Ectodermal cell (in vitro differentiated cells): ENCODE measurements around the gene SH2D3C.

Source experiments
- H3K27ac ChIP-seq: 2 replicates; pipeline ENCODE4 v1.7.0; 2013; ENCODE audit warnings: mild to moderate bottlenecking, low read depth, low read length; ENCODE audit not compliant: insufficient read depth, poor library complexity, severe bottlenecking
- H3K27me3 ChIP-seq: 2 replicates; pipeline ENCODE4 v1.7.0; 2013; ENCODE audit warnings: mild to moderate bottlenecking, low read length; ENCODE audit not compliant: insufficient read depth, control insufficient read depth, poor library complexity, severe bottlenecking
- H3K36me3 ChIP-seq: one replicate; pipeline ENCODE4 v1.7.0; 2013; ENCODE audit warnings: low read length; ENCODE audit not compliant: control insufficient read depth, insufficient read depth
- H3K4me1 ChIP-seq: one replicate; pipeline ENCODE4 v1.7.0; 2013; ENCODE audit warnings: low read length; ENCODE audit not compliant: control insufficient read depth, insufficient read depth
- H3K4me3 ChIP-seq: 2 replicates; pipeline ENCODE4 v1.7.0; 2013; ENCODE audit warnings: low read depth, low read length, control low read depth; ENCODE audit not compliant: insufficient read depth
- H3K9me3 ChIP-seq: 2 replicates; pipeline ENCODE4 v1.7.0; 2013; ENCODE audit warnings: mild to moderate bottlenecking, low read length, moderate library complexity; ENCODE audit not compliant: control insufficient read depth
- WGBS, 2 experiments: methylation state at CpG; one replicate each; pipeline ENCODE4 v1.1.7; 2013; ENCODE audit warnings: missing lambda C conversion rate in 2 of 2; 5-methylcytosine and 5-hydroxymethylcytosine counted together

The SH2D3C gene

DNA sequence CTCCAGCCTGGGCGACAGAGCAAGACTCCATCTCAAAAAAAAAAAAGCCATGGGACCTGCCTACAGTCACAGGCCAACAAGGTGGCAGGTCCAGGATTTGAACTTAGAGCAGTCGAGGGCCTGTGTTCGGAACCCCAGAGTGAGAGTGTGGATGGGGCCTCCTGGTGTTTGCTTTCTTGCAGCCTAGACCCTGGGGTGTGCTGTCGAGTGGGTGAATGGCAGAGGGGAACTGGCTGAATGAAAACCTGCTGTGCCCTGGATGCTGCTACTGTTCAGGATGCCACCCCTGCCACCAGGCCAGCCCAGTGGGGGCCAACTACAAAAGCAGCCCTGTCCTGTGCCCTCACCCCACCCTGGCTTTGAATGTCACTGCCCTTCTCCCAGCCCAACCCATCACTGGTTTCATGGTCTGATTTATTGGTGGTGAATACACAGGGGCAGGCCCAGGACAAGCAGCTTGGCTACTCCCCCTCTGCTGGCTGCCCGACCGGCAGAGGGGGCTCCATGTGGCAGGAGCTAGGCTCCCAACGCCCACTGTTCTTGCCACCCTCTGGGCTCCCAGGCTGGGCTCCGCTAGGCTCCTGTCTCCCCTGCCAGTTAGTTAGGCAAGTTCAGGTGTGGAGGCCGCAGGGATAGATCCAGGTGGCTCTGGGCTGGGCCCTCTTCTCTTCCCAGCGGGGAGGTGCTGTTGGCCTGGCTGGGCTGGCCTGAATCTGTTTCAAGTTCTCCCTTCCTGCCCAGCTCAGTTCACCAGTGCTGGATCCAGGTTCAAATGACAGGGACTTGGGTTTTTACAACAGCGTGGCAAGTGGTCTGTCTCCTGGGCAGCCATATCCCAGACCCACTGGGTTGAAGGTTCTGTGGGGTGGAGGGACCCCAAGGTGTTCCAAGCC is 36.4 kb upstream of the SH2D3C start:
- no peak overlapping the region for H3K27ac ChIP-seq
- no peaks in the 10 kb centered on the region for H3K27me3 ChIP-seq
- H3K4me1 ChIP-seq = peaks cover 3% of the 10 kb centered on the region
- no peaks in the 10 kb centered on the region for H3K9me3 ChIP-seq
- WGBS, 2 experiments = 92% methylated on average over 11 of the region's 11 CpGs
- no peak overlapping the region for H3K4me3 ChIP-seq
- peaks cover 10% of the 10 kb centered on the region for H3K36me3 ChIP-seq

DNA sequence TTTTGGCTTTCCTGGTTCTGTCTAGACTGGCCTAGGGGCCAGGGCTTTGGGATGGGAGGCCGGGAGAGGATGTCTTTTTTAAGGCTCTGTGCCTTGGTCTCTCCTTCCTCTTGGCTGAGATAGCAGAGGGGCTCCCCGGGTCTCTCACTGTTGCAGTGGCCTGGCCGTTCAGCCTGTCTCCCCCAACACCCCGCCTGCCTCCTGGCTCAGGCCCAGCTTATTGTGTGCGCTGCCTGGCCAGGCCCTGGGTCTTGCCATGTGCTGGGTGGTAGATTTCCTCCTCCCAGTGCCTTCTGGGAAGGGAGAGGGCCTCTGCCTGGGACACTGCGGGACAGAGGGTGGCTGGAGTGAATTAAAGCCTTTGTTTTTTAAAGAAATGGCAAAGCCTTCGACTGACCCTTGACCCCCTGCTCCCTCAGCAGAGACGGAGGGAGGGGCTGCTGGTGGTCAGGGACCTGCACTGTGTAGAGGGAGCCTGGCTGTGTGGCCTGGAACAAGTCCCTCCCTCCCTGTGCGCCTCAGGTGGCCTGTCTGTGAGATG is 35.3 kb upstream of the SH2D3C start:
- Histone ChIP-seq H3K4me1 (peaks cover 4% of the 10 kb centered on the region), H3K36me3 (peaks cover 10% of the 10 kb centered on the region), H3K4me3 (no peak overlapping the region), H3K9me3 (no peaks in the 10 kb centered on the region), H3K27ac (no peak overlapping the region), H3K27me3 (no peaks in the 10 kb centered on the region)
- WGBS, 2 experiments = 92% methylated on average over 9 of the region's 9 CpGs

DNA sequence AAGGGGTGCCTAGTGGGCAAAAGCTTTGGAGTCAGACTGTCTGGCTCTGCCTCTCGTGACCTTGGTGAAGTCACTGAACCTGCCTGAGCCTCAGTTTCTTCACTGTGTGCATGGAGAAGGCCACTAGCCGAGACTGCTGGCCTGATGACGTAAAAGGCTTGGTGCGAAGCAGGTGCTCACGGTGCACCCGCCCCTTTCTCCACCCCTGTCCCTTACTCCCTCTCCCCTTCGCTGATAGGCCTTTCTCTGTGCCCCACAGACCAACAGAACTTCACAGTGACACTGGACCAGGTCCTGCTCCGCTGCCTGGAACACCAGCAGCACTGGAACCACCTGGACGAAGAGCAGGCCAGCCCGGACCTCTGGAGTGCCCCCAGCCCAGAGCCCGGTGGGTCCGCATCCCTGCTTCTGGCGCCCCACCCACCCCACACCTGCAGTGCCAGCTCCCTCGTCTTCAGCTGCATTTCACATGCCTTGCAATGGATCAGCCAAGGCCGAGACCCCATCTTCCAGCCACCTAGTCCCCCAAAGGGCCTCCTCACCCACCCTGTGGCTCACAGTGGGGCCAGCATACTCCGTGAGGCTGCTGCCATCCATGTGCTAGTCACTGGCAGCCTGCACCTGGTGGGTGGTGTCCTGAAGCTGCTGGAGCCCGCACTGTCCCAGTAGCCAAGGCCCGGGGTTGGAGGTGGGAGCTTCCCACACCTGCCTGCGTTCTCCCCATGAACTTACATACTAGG is 34.6 kb upstream of the SH2D3C start:
- Histone ChIP-seq H3K4me1 (peaks cover 4% of the 10 kb centered on the region), H3K4me3 (no peak overlapping the region), H3K9me3 (no peaks in the 10 kb centered on the region), H3K27ac (no peak overlapping the region), H3K27me3 (no peaks in the 10 kb centered on the region), H3K36me3 (peaks cover 10% of the 10 kb centered on the region)
- WGBS, 2 experiments = 93 to 95% methylated on average over 19 of the region's 19 CpGs

DNA sequence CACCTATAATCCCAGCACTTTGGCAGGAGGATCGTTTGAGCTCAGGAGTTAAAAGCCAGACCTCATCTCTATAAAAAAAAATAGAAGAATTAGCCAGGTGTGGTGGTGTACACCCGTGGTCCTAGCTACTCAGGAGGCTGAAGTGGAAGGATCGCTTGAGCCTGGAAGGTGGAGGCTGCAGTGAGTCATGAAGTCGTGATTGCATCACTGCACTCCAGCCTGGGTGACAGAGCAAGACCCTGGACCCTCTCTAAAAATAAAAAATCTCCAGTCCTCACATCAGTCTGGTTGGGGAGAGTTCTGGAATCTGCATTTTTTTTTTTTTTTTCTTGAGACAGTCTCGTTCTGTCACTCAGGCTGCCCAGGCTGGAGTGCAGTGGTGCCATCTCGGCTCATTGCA is 33.5 kb upstream of the SH2D3C start:
- Histone ChIP-seq H3K36me3 (peaks cover 10% of the 10 kb centered on the region), H3K4me3 (no peak overlapping the region), H3K9me3 (no peaks in the 10 kb centered on the region), H3K27ac (no peak overlapping the region), H3K4me1 (peaks cover 4% of the 10 kb centered on the region), H3K27me3 (no peaks in the 10 kb centered on the region)
- 95 to 97% methylated on average over 6 of the region's 6 CpGs for WGBS, 2 experiments

DNA sequence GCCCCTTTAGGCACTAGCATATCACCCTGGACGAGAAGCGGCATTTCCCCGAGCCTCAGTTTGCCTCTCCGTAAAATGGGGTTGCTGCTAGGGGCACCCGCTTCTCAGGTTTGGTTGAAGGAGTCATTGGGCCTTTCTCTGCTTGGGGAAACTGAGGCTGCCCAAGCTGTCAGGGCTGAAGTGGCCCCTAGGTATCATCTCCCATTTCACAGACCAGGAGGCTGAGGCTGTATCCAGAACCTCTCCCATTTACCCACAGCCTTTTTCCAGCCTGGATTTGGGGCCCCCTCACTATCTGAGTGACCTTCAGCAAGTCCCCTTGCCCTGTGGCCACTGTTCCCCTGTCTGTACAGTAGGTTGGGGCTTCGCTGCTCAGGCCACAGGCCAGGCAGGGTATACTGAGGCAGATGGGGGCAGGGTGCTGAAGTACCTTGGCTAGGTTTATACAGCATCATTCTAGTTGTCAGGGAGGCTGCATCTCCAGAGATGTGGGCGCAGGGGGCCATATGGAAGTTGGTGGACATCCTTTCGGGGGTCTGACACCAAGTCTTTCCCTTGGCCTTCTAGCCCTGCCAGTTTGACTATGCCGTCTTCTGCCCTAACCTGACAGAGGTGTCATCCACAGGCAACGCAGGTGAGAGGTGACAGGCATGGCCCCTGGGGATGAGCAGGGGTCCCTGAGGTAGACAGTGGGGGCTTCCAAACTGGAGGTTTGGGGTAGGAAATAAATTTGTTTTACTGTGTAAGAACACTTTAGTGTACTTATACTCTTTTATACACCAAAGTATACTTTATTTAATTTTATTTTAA is 32.1 kb upstream of the SH2D3C start:
- no peaks in the 10 kb centered on the region for H3K9me3 ChIP-seq
- H3K4me1 ChIP-seq = peaks cover 4% of the 10 kb centered on the region
- no peaks in the 10 kb centered on the region for H3K27me3 ChIP-seq
- no peak overlapping the region for H3K27ac ChIP-seq
- H3K4me3 ChIP-seq = no peak overlapping the region
- WGBS, 2 experiments = 96 to 97% methylated on average over 10 of the region's 10 CpGs
- peaks cover 10% of the 10 kb centered on the region for H3K36me3 ChIP-seq

DNA sequence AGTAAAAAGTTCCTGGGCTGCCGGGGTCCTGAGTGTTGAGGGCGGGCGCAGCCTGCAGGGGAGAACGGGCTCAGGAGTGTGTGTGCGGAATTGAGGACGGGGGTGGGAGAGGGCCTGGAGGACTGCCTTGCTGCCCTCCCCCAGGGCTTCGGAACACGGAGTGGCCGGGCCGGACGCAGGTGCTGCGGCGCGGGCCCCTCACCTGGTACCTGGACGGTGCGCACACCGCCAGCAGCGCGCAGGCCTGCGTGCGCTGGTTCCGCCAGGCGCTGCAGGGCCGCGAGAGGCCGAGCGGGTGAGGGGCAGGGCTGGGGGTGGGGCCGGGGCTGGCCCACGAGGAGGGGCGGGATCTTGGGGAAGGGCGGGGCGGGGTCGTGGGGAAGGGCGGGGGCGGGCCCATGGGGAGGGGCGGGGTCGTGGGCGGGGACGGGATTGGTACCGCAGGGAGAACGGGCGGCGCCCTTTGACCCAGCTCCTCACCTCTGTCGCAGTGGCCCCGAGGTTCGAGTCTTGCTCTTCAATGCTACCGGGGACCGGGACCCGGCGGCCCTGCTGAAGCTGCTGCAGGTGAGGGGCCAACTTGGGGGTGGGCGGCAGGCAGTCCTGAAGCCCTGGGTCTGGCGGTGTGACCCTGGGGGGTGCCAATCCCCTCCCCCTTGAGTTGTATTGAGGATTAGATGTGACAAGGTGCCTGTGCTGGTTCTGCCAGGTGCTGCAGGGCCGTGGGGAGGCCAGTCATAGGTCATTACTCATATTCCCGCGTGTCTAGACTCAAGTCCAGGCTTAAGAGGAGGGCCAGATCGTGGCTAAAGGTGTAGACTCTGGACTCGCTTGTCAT is 31.3 kb upstream of the SH2D3C start:
- Histone ChIP-seq H3K4me1 (peaks cover 4% of the 10 kb centered on the region), H3K27me3 (no peaks in the 10 kb centered on the region), H3K36me3 (peaks cover 10% of the 10 kb centered on the region), H3K27ac (no peak overlapping the region), H3K9me3 (no peaks in the 10 kb centered on the region), H3K4me3 (no peak overlapping the region)
- 18 to 20% methylated on average over 55 to 57 of the region's 57 CpGs for WGBS, 2 experiments

DNA sequence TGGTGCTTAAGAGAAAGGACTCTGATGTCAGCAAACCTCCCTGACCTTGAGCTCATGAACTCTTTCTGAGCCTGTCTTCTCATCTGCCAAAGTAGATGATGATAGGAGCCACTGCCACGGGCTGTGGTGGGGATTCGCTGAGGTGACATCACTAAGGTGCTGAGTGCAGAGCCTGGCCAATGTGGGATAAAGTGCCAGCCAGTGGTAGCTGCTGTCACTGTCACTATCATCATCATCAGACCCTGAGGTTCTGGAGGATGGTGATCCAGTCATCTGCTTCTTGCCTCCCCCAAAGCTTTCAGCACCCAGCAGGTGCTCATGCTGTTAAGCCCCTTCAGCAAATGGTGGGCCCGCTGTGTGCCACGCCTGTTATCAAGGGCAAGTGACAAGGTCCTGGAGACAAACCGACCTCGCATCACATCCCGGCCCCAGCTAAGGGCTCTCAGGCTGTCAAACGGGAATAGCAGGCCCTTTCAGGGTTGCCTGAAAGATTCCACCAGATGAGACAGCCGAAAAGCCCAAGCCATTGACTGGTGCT is 30.6 kb upstream of the SH2D3C start:
- H3K4me3 ChIP-seq = no peak overlapping the region
- H3K27ac ChIP-seq = no peak overlapping the region
- no peaks in the 10 kb centered on the region for H3K9me3 ChIP-seq
- peaks cover 4% of the 10 kb centered on the region for H3K4me1 ChIP-seq
- H3K27me3 ChIP-seq = no peaks in the 10 kb centered on the region
- 78 to 82% methylated on average over 9 of the region's 9 CpGs for WGBS, 2 experiments
- H3K36me3 ChIP-seq = peaks cover 10% of the 10 kb centered on the region

DNA sequence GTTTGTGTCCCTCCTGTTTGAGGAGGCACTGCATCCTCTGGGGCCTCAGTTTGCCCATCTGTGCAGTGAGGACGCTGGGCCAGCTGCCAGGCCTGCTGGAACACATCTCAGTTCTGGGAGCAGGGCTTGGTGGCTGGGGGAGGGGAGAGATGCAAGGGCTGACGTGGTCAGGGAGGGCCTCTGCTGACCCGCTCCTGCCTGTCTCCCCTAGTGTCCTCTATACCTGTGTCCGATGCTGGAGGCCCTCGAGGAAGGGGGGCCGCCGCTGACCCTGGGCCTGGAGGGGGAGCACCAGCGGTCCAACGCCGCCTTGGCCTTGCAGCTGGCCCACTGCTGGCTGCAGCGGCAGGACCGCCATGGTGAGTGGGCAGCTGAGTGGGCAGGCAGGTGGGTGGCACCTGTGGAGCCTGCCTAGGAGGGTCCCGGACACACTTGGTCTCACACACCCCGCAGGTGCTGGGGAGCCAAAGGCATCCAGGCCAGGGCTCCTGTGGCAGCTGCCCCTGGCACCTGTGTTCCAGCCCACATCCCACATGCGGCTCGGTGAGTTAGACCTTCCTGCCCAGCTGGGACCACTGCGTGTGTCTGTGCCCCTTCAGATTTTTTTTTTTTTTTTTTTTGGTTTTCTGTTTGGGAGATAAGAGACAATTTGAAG is 30.0 kb upstream of the SH2D3C start:
- H3K27me3 ChIP-seq = no peaks in the 10 kb centered on the region
- no peak overlapping the region for H3K27ac ChIP-seq
- no peak overlapping the region for H3K4me3 ChIP-seq
- H3K9me3 ChIP-seq = no peaks in the 10 kb centered on the region
- peaks cover 9% of the 10 kb centered on the region for H3K4me1 ChIP-seq
- WGBS, 2 experiments = 95 to 96% methylated on average over 17 of the region's 17 CpGs
- peaks cover 7% of the 10 kb centered on the region for H3K36me3 ChIP-seq

DNA sequence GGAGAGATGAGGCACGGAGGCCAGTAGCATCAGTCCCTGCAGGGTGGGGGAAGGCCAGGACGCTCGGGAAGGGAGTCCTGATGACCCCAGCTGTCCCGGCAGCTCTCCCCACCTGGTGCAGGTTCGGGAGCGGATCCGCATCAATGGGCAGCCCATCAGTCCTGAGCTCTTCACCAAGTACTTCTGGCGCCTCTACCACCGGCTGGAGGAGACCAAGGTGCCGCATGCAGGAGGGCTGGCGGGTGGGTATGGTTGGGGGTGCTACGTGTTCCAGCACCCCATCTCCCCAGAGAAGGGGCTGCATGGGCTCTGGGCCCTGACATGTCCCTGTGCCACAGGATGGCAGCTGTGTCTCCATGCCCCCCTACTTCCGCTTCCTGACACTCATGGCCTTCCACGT is 28.4 kb upstream of the SH2D3C start:
- WGBS, 2 experiments = 96 to 97% methylated on average over 14 of the region's 14 CpGs
- Histone ChIP-seq H3K36me3 (no peaks in the 10 kb centered on the region), H3K27me3 (no peaks in the 10 kb centered on the region), H3K4me1 (peaks cover 15% of the 10 kb centered on the region), H3K27ac (no peak overlapping the region), H3K4me3 (no peak overlapping the region), H3K9me3 (no peaks in the 10 kb centered on the region)
